Stimulated activated naive CD4-positive, alpha-beta T cell treated with Interleukin-2 at 50 U/mL for 16 hours (primary cell): Measurements from ENCODE around the gene GPR146.
A peak's percentile ranks its signal among the peaks of the same experiment; 100 is the strongest.

Experiments used
- DNase-seq: peaks from one replicate; lab custom pipeline; 2025; lab: John Stamatoyannopoulos, UW

GPR146 gene

DNA sequence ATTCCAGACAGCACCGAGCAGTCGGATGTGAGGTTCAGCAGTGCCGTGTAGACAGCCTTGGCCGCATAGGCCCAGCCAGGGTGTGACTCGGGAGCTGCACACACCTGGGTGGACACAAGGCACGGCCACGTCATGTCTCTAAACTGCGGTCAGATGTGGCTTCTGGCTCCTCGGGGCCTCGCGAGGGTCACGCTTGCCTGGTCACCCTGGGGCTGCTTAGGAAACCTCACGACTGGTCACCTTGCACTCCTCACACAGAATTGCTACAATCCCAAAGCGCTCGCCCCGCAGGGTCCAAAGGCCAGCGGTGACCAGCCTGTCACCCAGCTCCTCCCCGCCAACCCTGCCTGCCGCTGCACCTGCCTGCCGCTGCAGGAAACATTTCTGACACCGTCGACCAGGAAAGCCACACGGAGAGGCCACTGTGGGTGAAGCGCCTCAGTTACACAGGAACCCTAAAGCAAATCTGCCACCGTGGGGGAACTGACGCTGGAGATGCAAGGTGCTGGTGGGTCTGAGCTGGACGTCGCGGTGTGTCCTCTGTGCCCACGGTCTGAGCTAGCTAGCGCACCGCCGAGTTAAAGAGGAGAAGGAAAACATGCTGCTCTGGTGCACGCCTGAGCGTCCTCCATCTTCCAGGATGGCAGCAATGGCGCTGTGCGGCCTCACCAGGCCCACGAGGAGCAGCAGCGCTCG is 48.6 kb downstream of the GPR146 start:
- no peak for DNase-seq

DNA sequence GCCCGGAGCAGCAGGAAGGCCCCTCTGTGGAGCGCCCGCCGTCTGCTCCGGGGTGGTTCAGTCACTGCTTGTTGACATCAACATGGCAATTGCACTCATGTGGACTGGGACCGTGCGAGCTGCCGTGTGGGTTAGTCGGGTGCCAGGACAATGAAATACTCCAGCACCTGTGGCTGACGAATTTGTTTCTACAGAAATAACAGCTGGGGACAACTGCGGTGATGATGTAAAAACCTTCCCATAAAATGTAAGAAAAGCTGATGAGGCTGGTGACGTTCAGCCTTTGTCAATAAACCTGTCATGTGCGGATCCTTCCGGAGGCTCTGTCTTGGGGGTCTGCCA is 49.1 kb downstream of the GPR146 start:
- no peak for DNase-seq

- DNase-seq = no peak
Measured at GRCh38 chr7:1093916-1094508, 49.7 kb downstream of the GPR146 start.

GRCh38 chr7:1094870-1095269 is 50.5 kb downstream of the GPR146 start:
- no peak for DNase-seq

DNA sequence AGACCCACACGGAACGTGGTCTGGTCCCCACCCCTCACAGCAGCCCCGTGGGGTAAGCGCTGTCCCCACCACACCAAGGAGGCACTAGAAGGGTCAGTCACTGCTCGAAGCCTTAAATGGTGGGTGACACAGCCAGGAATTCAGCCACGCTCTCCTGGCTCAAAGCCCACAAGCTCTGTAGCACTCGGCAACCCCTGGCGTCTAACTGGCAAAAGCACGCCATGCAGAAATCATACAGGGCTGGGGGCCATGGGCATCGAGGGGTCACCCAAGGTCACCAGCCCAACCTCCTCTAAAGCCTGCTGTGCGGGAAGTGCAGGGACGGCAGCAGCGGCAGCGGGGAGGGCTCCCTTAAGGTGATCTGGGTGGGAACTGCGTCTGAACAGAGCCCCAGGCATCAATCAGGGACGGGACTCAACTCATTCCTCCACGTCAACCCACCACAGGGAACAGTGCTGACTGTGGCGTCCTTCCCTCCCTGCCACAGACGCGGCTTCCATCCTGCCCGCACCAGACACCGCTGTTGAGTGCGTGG is 51.3 kb downstream of the GPR146 start:
- no peak for DNase-seq

DNA sequence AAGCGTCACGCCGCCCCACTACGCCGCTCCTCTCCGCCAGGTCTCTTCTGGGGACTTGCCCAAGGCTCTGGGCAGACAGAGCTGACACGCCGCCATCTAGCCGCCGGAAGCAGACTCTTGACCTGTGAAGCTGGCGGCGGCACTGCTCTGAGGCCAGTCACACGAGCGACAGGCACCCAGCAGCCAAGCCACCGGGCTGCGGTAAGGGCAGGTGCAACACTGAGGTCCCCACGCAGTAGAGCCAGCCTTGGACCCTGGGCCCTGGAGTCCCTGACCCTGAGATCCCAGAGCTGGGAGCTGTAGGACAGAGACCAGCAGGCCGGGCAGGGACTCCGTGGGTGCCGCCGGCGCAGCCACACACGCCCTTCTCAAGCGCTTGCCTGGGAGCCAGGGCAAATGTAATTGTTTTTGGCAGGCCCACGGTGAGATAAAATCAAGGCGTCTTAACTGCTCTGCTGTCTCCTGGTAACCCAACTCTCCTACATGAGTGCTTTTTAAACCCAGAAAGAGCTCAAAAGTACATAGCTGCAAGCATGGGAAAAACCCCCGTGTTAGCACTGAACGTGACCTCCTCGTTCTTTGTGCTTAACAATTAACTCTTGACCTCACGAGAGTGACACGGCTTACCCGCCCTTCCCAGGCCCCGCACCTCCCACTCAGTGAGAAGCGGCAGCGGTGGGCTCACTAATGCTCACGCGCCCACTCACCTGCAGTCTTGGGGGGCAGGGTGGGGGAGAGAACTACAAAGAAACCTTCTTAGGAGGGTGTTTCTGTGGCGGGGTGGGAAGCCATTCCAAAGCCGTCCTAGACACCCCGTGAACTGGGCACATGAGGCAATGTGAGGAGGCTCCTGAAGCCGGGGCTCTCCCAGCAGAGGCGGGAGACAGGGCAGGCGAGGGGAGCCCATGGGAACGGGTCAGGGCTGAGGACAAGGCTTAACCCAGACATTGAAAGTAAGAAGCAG is 52.1 kb downstream of the GPR146 start:
- DNase-seq = no peak

DNA sequence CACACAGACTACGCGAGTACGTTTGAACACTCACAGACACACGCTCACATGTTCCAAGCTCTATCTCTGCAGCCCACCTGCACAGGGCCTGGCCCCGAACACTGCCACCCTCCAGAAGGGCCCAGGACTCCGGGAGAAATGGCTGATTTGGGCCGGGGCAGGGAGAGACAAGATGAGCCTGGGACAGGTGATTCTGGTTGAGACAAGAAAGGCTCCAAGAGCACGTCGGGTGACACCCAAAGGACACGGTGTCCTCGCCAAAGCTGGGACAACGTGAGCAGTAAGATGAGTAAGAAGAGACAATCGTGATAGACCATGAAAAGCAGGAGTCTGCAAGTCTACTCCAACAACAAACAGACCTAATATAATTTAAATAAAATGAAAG is 52.8 kb downstream of the GPR146 start:
- no peak for DNase-seq

DNA sequence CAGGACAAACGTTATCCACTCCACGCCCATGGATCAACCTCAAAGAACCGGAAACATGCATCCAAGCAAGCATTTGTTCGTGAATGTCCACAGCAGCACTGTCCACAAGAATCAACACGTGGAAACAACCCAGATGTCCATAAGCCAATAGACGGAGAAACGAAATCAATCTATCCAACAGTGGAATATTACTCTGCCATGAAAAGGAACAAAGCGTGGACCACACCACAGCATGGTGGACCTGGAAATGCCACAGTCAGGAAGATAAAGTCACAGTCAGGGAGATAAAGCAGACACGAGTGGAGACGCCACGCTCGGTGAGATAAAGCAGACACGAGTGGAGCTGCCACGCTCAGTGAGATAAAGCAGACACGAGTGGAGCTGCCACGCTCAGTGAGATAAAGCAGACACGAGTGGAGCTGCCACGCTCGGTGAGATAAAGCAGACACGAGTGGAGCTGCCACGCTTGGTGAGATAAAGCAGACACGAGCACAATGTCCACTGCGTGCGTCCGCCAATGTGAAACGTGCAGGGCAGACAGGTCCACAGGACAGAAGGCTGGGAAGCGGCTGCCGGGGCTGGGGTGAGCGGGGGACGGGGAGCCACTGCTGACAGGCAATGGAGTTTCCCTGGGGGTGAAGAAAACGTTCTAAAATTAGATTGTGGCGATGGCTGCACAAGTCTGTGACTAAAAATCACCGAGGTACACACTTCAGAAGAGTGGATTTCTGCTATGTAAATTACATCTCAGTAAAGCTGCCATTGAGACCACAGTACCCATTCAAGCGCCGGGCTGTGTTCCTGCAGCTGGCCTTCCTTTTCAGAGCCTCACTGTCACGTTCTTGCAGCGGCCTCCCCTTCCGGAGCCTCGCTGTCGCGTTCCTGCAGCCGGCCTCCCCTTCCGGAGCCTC is 54.2 kb downstream of the GPR146 start:
- no peak for DNase-seq

- no peak for DNase-seq
Measured at GRCh38 chr7:1099154-1099542, 54.8 kb downstream of the GPR146 start.

GRCh38 chr7:1099637-1100036 is 55.3 kb downstream of the GPR146 start:
- no peak for DNase-seq

- no peak for DNase-seq
Measured at GRCh38 chr7:1100386-1100785, 56.0 kb downstream of the GPR146 start.

GRCh38 chr7:1100834-1101562 is 56.7 kb downstream of the GPR146 start:
- no peak for DNase-seq

DNA sequence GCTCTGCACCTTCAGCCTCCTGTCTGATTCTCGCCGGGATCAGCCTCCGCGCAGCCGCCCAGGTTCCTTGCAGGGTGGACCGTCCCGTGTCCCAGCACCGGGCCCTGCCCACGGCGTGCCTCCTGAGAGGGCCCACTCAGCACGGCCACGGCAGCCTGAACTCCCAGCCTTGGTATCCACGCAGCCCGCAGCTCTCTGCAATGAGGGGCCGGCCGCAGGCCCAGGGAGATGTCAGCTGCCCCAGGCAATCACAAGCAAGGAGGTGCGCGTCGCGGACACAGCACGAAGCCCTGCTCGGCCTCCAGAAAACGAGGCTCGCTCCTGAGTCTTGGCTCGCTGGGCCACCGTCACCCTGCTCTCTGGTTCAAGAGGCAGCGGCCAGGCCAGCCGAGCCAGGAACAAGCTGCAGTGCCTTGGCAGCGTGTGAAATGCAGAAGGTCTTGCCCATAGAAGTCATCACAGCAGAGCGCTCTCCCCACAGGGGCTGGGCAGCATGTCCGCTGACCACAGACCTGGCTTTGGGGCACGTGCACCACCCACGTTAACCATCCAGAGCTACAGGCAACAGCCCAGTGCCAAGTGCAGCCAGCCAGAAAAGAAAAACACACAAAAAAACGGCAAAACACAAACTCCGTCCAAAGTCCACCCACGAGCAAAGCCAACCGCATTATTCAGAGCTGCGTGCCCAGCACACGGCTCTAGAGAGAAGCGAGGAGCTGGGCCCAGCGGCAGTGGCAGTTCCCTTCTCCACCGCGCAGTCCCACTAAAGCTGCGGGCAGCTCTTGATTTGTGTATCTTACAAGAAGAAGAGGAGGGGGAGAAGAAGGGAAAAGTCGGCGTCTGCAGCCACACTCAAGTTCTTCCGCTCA is 57.5 kb downstream of the GPR146 start:
- DNase-seq = no peak

- DNase-seq = peak; percentile 14
Measured at GRCh38 chr7:1103009-1103788, 58.9 kb downstream of the GPR146 start.

- DNase-seq = no peak
Measured at GRCh38 chr7:1103789-1104515, 59.6 kb downstream of the GPR146 start.

DNA sequence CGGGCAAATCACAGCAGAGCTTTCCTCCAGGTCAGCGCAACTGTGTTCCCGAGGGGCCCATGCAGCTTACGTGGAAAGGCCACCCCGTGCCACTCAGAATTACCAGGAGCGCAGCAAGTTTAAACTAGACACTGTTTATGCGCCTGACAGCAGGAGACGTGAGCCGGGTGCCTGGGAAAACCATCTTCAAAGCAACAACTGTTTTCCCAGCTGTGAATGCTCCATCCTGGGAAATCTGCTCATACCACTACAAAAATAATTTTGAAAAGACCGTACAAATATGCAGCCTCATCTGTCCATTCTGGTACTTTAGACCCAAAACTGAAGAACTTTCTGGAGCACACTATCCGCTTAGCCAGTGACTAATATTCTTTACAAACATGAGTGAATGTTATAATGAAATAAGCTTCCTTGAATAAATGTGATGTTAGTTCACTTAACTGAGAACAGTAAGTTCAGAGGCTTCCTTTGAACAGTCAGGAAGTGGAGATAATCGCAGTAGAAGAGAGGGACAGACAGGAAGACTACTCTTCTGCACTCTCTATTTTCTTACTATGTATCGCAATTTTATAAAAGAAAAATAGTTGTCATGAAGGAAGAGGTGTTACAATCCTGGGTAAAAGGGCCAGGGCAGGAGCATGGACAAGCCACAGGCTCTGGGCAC is 60.3 kb downstream of the GPR146 start:
- no peak for DNase-seq

GRCh38 chr7:1105189-1105588 is 60.8 kb downstream of the GPR146 start:
- DNase-seq = no peak
